Measurements from ENCODE around the gene KRT13.

Gene KRT13

GRCh38 chr17:41453066-41453465 lies 52.3 kb downstream of the KRT13 start:
- no peaks in the 10 kb centered on the region for H3K9me3 ChIP-seq (ENCODE audit: low read length)
- H3K4me1 ChIP-seq (ENCODE audit: insufficient read depth, low read length): no peaks in the 10 kb centered on the region
- H3K9ac ChIP-seq (ENCODE audit: low read length): no peak overlapping the region
- no peak overlapping the region for H3K27ac ChIP-seq (ENCODE audit: low read depth, low read length)
- H3K36me3 ChIP-seq (ENCODE audit: insufficient read depth, low read length): no peaks in the 10 kb centered on the region
- H3K27me3 ChIP-seq (ENCODE audit: control insufficient read depth in 1 of 2, insufficient read depth in 2 of 2, low read length in 2 of 2): no peaks in the 10 kb centered on the region
- no peak overlapping the region for H3K4me3 ChIP-seq (ENCODE audit: low read depth in 1 of 2, low read length in 2 of 2)

GRCh38 chr17:41452281-41452680 lies 53.1 kb downstream of the KRT13 start:
- no peak overlapping the region for H3K9ac ChIP-seq (ENCODE audit: low read length)
- H3K27ac ChIP-seq (ENCODE audit: low read depth, low read length): no peak overlapping the region
- no peaks in the 10 kb centered on the region for H3K9me3 ChIP-seq (ENCODE audit: low read length)
- no peaks in the 10 kb centered on the region for H3K36me3 ChIP-seq (ENCODE audit: insufficient read depth, low read length)
- H3K27me3 ChIP-seq (ENCODE audit: control insufficient read depth in 1 of 2, insufficient read depth in 2 of 2, low read length in 2 of 2): no peaks in the 10 kb centered on the region
- no peak overlapping the region for H3K4me3 ChIP-seq (ENCODE audit: low read depth in 1 of 2, low read length in 2 of 2)
- H3K4me1 ChIP-seq (ENCODE audit: insufficient read depth, low read length): no peaks in the 10 kb centered on the region

- Histone ChIP-seq H3K9me3 (ENCODE audit: low read length) (no peaks in the 10 kb centered on the region), H3K27me3 (ENCODE audit: control insufficient read depth in 1 of 2, insufficient read depth in 2 of 2, low read length in 2 of 2) (no peaks in the 10 kb centered on the region), H3K27ac (ENCODE audit: low read depth, low read length) (no peak overlapping the region), H3K4me3 (ENCODE audit: low read depth in 1 of 2, low read length in 2 of 2) (no peak overlapping the region), H3K4me1 (ENCODE audit: insufficient read depth, low read length) (no peaks in the 10 kb centered on the region), H3K9ac (ENCODE audit: low read length) (no peak overlapping the region), H3K36me3 (ENCODE audit: insufficient read depth, low read length) (no peaks in the 10 kb centered on the region)
Observed at GRCh38 chr17:41451154-41451728, 54.2 kb downstream of the KRT13 start.

Data from muscle layer of colon (tissue), 2 donors.